NCI-H1092 (cell line): ENCODE data around the gene ZFP36L2.

Source experiments
- DNase-seq: peaks from one replicate; lab custom pipeline; 2025; lab: John Stamatoyannopoulos, UW

Gene ZFP36L2

GRCh38 chr2:43226558-43226954 lies at the start of gene ZFP36L2:
Gene ZFP36L2 (minus strand): TSS chr2:43226606. CDS start chr2:43226315, 291 bp downstream.
- peak; percentile 87 for DNase-seq

- DNase-seq, result no peak
Measured at GRCh38 chr2:43274721-43275120, 48.3 kb upstream of the ZFP36L2 start.

- no peak for DNase-seq
Measured at GRCh38 chr2:43274055-43274454, 47.6 kb upstream of the ZFP36L2 start.

- no peak for DNase-seq
Measured at GRCh38 chr2:43273529-43273928, 47.1 kb upstream of the ZFP36L2 start.

GRCh38 chr2:43270930-43271615 lies 44.7 kb upstream of the ZFP36L2 start:
- DNase-seq, result no peak

GRCh38 chr2:43270461-43270860 lies 44.1 kb upstream of the ZFP36L2 start:
- no peak for DNase-seq

- DNase-seq, result no peak
Measured at GRCh38 chr2:43269706-43270105, 43.3 kb upstream of the ZFP36L2 start.

- DNase-seq, result peak; percentile 34
Measured at GRCh38 chr2:43269074-43269572, 42.7 kb upstream of the ZFP36L2 start.

- DNase-seq, result no peak
Measured at GRCh38 chr2:43268066-43268953, 41.9 kb upstream of the ZFP36L2 start.

GRCh38 chr2:43267381-43267780 lies 41.0 kb upstream of the ZFP36L2 start:
- DNase-seq, result no peak

GRCh38 chr2:43266711-43267111 lies 40.3 kb upstream of the ZFP36L2 start:
- DNase-seq, result no peak

- DNase-seq, result no peak
Measured at GRCh38 chr2:43265421-43265820, 39.0 kb upstream of the ZFP36L2 start.

- no peak for DNase-seq
Measured at GRCh38 chr2:43265001-43265400, 38.6 kb upstream of the ZFP36L2 start.

GRCh38 chr2:43262951-43263350 lies 36.5 kb upstream of the ZFP36L2 start:
- DNase-seq, result no peak

GRCh38 chr2:43262239-43262638 lies 35.8 kb upstream of the ZFP36L2 start:
- no peak for DNase-seq

- no peak for DNase-seq
Measured at GRCh38 chr2:43259512-43259911, 33.1 kb upstream of the ZFP36L2 start.

- DNase-seq, result no peak
Measured at GRCh38 chr2:43258547-43259156, 32.2 kb upstream of the ZFP36L2 start.

- no peak for DNase-seq
Measured at GRCh38 chr2:43255296-43255910, 29.0 kb upstream of the ZFP36L2 start.

GRCh38 chr2:43254331-43254730 lies 27.9 kb upstream of the ZFP36L2 start:
- no peak for DNase-seq

- DNase-seq, result no peak
Measured at GRCh38 chr2:43251171-43251731, 24.8 kb upstream of the ZFP36L2 start.

GRCh38 chr2:43250015-43250414 lies 23.6 kb upstream of the ZFP36L2 start:
- no peak for DNase-seq

GRCh38 chr2:43248621-43249020 lies 22.2 kb upstream of the ZFP36L2 start:
- no peak for DNase-seq
